Fibroblast of mammary gland (primary cell): Measurements from ENCODE around the gene RFC4.
"Not testable (repeated sequence)": the region's sequence is repeated elsewhere in the genome, so short reads cannot be mapped to it uniquely, and the experiment has no call there.

Experiments
- DNase-seq: peaks from one replicate; pipeline ENCODE4 v3.0.0-alpha.2; 2010; ENCODE audit warnings: low read depth
- H3K4me3 ChIP-seq: 2 replicates; pipeline ENCODE4 v1.5.1; 2011; ENCODE audit warnings: low read depth, mild to moderate bottlenecking, low read length, moderate library complexity; ENCODE audit not compliant: control insufficient read depth
- TF ChIP-seq, protein P1 (sequence below): conservative IDR thresholded peaks from 2 replicates; pipeline ENCODE4 v1.5.1; 2011; ENCODE audit warnings: low read depth, low read length, inconsistent platforms; ENCODE audit not compliant: control insufficient read depth, insufficient read depth

The RFC4 gene

GRCh38 chr3:186814100-186814499, 7.8 kb upstream of the RFC4 start:
- TF ChIP-seq, protein P1, sequence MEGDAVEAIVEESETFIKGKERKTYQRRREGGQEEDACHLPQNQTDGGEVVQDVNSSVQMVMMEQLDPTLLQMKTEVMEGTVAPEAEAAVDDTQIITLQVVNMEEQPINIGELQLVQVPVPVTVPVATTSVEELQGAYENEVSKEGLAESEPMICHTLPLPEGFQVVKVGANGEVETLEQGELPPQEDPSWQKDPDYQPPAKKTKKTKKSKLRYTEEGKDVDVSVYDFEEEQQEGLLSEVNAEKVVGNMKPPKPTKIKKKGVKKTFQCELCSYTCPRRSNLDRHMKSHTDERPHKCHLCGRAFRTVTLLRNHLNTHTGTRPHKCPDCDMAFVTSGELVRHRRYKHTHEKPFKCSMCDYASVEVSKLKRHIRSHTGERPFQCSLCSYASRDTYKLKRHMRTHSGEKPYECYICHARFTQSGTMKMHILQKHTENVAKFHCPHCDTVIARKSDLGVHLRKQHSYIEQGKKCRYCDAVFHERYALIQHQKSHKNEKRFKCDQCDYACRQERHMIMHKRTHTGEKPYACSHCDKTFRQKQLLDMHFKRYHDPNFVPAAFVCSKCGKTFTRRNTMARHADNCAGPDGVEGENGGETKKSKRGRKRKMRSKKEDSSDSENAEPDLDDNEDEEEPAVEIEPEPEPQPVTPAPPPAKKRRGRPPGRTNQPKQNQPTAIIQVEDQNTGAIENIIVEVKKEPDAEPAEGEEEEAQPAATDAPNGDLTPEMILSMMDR, result no peak
- DNase-seq, result no peak
- no peak overlapping the region for H3K4me3 ChIP-seq

- not testable (repeated sequence) for DNase-seq, H3K4me3 ChIP-seq
These were observed 5.0 kb upstream of the RFC4 start for GRCh38 chr3:186811313-186811712.

GRCh38 chr3:186810336-186810996, 4.2 kb upstream of the RFC4 start:
- no peak for DNase-seq
- TF ChIP-seq, protein P1, result no peak
- H3K4me3 ChIP-seq, result no peak overlapping the region

DNA sequence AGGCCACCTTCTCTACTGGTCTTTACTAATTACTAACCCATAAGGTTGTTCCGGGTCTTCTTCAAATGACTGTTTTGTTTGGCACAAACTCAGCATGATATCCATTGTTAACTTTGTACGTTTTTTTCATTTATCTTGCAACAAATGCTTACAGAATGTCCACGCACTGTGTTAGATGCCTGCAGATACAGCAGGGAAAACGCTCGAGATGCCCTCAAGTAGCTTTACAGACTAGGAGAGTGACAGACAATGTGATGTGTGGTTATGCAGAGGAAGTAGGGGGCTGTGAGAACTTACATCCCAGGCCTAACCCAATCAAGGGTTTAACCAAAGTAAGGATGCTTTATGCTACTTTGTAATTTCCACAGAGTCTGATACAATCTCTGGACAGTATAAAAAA, 949 bp upstream of the RFC4 start:
- TF ChIP-seq, protein P1, result no peak
- DNase-seq, result no peak
- no peak overlapping the region for H3K4me3 ChIP-seq

- H3K4me3 ChIP-seq, DNase-seq: not testable (repeated sequence)
These were observed 2.8 kb downstream of the RFC4 start for GRCh38 chr3:186803447-186803846.

DNA sequence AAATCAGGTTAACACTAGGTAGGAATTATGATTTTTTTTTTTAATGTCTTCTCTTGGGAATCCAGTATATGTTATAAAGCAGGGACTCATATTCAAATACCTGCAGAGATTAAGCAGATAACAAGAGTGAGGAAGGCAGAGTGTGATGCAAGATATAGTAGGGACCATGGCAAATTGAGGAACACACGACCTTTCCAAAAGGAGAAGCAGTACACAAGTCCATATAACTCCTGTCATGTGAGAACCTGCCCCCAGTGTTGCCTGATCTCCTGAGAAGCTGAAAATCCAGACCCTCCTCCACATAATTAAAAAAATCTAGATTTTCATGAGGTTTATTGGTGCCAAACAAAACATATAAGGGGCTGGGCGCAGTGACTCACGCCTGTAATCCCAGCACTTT, 3.6 kb downstream of the RFC4 start:
- no peak overlapping the region for H3K4me3 ChIP-seq
- TF ChIP-seq, protein P1, result no peak
- no peak for DNase-seq

DNA sequence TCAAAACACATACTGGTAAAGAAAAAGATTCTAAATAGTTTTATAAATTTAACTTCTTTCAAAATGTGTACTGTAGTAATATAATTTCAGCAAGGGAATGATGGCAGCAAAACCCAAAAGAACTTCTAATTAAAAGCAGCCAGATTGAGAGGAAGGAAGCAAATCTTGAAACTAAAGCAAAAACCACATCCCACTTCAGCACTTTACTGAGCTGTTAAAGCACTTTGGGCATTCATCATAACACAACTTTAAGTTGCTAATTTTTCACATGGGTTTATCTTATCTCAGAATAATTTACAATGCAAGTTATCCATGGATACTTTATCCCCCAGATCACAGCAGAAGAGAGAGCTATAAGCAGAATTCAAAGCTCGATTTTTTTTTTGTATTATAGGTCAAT, 6.0 kb downstream of the RFC4 start:
- DNase-seq, result no peak
- TF ChIP-seq, protein P1, result no peak
- H3K4me3 ChIP-seq, result no peak overlapping the region

- TF ChIP-seq, protein P1, result no peak
- H3K4me3 ChIP-seq, result no peak overlapping the region
- no peak for DNase-seq
These were observed 7.9 kb downstream of the RFC4 start for GRCh38 chr3:186798239-186798874.
